ENCODE data around the gene MLLT10.

Gene MLLT10

GRCh38 chr10:21527598-21528235 is 6.3 kb upstream of the MLLT10 start:
- no peaks in the 10 kb centered on the region for H3K79me2 ChIP-seq (ENCODE audit: insufficient read depth, low read length)
- no peaks in the 10 kb centered on the region for H4K20me1 ChIP-seq (ENCODE audit: insufficient read depth, low read length)
- no peak overlapping the region for H3K4me3 ChIP-seq (ENCODE audit: low read depth in 1 of 2, low read length in 2 of 2)
- H3K36me3 ChIP-seq (ENCODE audit: insufficient read depth, low read length) = no peaks in the 10 kb centered on the region
- no peak overlapping the region for H3K4me2 ChIP-seq (ENCODE audit: insufficient read depth, low read length)
- peaks cover 18% of the 10 kb centered on the region for H3K4me1 ChIP-seq (ENCODE audit: insufficient read depth, low read length)
- H2AFZ ChIP-seq (ENCODE audit: low read depth, low read length) = no peak overlapping the region
- H3K27me3 ChIP-seq (ENCODE audit: insufficient read depth, low read length, poor library complexity) = peaks cover 7% of the 10 kb centered on the region
- H3K27ac ChIP-seq (ENCODE audit: low read length) = no peak overlapping the region
- no peaks in the 10 kb centered on the region for H3K9me3 ChIP-seq (ENCODE audit: insufficient read depth, low read length, severe bottlenecking)
- H3K9ac ChIP-seq (ENCODE audit: low read depth, low read length) = no peak overlapping the region
- no peak for TF ChIP-seq CTCF (IDR thresholded peaks at IDR 0.05; ENCODE audit: borderline replicate concordance, extremely low read depth, low read length, poor library complexity, severe bottlenecking)
- no peak for TF ChIP-seq EZH2 (IDR thresholded peaks at IDR 0.05; ENCODE audit: borderline replicate concordance, low read depth, low read length, severe bottlenecking)
- ATAC-seq (ENCODE audit: insufficient read depth, low read depth) (no peak), DNase-seq (no peak)

- Histone ChIP-seq H2AFZ (ENCODE audit: low read depth, low read length) (no peak overlapping the region), H3K4me2 (ENCODE audit: insufficient read depth, low read length) (no peak overlapping the region), H4K20me1 (ENCODE audit: insufficient read depth, low read length) (no peaks in the 10 kb centered on the region), H3K4me3 (ENCODE audit: low read depth in 1 of 2, low read length in 2 of 2) (no peak overlapping the region), H3K4me1 (ENCODE audit: insufficient read depth, low read length) (peaks cover 25% of the 10 kb centered on the region), H3K27ac (ENCODE audit: low read length) (no peak overlapping the region), H3K9ac (ENCODE audit: low read depth, low read length) (no peak overlapping the region), H3K9me3 (ENCODE audit: insufficient read depth, low read length, severe bottlenecking) (no peaks in the 10 kb centered on the region), H3K79me2 (ENCODE audit: insufficient read depth, low read length) (no peaks in the 10 kb centered on the region), H3K36me3 (ENCODE audit: insufficient read depth, low read length) (no peaks in the 10 kb centered on the region), H3K27me3 (ENCODE audit: insufficient read depth, low read length, poor library complexity) (peaks cover 7% of the 10 kb centered on the region)
- no peak for TF ChIP-seq CTCF (IDR thresholded peaks at IDR 0.05; ENCODE audit: borderline replicate concordance, extremely low read depth, low read length, poor library complexity, severe bottlenecking)
- TF ChIP-seq EZH2 (IDR thresholded peaks at IDR 0.05; ENCODE audit: borderline replicate concordance, low read depth, low read length, severe bottlenecking) = no peak
- ATAC-seq (ENCODE audit: insufficient read depth, low read depth) (no peak), DNase-seq (no peak)
Measured at GRCh38 chr10:21528236-21529031, 5.6 kb upstream of the MLLT10 start.

GRCh38 chr10:21529032-21529910 is 4.8 kb upstream of the MLLT10 start:
- Histone ChIP-seq H3K4me2 (ENCODE audit: insufficient read depth, low read length) (no peak overlapping the region), H3K9ac (ENCODE audit: low read depth, low read length) (no peak overlapping the region), H3K36me3 (ENCODE audit: insufficient read depth, low read length) (no peaks in the 10 kb centered on the region), H3K9me3 (ENCODE audit: insufficient read depth, low read length, severe bottlenecking) (no peaks in the 10 kb centered on the region), H3K4me3 (ENCODE audit: low read depth in 1 of 2, low read length in 2 of 2) (no peak overlapping the region), H3K79me2 (ENCODE audit: insufficient read depth, low read length) (no peaks in the 10 kb centered on the region; the same call in 1 of the 2 replicates), H3K4me1 (ENCODE audit: insufficient read depth, low read length) (peaks cover 26% of the 10 kb centered on the region), H4K20me1 (ENCODE audit: insufficient read depth, low read length) (no peaks in the 10 kb centered on the region), H2AFZ (ENCODE audit: low read depth, low read length) (no peak overlapping the region), H3K27ac (ENCODE audit: low read length) (no peak overlapping the region), H3K27me3 (ENCODE audit: insufficient read depth, low read length, poor library complexity) (peaks cover 7% of the 10 kb centered on the region)
- DNase-seq (no peak), ATAC-seq (ENCODE audit: insufficient read depth, low read depth) (no peak)
- TF ChIP-seq EZH2 (IDR thresholded peaks at IDR 0.05; ENCODE audit: borderline replicate concordance, low read depth, low read length, severe bottlenecking) (no peak), CTCF (IDR thresholded peaks at IDR 0.05; ENCODE audit: borderline replicate concordance, extremely low read depth, low read length, poor library complexity, severe bottlenecking) (no peak)

All from DND-41 (cell line).